GM19468 (cell line): ENCODE data around the gene MOB2.

Experiments
- ATAC-seq: cut with Tn5 transposase; IDR thresholded peaks from one replicate; pipeline ENCODE4 v1.9.1; 2021; ENCODE audit warnings: mild to moderate bottlenecking, moderate library complexity, moderate number of reproducible peaks; ENCODE audit not compliant: unreplicated experiment; ENCODE audit errors: extremely low read depth

Gene MOB2

DNA sequence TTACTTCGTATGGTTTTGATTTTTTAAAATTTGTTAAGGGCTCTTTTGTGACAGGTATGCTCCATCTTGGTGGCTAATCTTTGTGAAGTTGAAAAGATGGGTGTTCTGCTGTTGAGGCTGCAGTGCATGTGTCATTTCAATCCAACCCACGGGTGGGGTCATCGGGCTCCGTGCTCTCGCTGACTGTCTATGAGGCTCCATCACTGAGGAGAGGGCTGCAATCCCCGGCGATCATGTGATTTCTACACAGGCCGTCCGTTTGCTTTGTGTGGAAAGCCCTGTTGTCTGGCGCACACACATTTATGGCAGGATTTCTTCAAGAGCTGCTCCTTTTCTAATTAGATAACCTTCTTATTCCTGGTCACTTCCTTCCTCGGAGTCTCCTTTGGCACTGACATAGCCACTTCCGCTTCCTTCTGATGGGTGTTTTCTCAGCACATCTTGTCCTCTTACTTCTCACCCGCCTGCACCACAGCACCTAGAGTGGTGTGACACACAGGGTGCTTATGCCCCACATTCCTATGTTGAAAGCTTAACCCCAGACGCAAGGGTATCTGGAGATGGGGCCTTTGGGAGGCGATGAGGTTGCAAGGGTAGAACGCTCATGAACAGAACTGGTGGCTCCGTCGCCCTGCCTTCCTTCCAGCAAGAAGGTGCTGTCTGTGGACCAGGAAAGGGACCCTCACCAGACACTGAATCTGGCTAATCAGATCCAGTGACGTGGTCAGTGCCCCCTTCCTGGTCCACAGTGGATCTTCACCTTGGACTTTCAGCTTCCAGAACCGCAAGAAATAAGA is 9.4 kb downstream of the MOB2 start:
- ATAC-seq: no peak

DNA sequence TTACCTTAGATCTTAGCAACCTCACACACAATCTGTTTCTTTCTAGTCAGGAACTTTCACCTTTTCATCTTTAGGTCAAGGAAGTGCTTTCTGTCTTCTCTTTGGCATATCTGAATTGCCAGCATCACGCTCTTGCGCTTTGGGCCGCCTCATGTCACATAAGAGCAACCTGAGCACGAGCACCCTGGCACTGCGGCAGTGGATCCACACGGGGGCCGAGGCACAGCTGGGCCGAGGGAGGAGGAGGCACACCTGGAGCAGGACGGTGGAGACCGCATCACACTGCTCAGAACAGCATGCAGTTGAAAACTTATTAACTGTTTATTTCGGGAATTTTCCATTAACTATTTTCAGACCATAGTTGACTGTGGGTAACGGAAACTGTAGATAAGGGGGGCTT is 10.7 kb downstream of the MOB2 start:
- ATAC-seq: no peak

DNA sequence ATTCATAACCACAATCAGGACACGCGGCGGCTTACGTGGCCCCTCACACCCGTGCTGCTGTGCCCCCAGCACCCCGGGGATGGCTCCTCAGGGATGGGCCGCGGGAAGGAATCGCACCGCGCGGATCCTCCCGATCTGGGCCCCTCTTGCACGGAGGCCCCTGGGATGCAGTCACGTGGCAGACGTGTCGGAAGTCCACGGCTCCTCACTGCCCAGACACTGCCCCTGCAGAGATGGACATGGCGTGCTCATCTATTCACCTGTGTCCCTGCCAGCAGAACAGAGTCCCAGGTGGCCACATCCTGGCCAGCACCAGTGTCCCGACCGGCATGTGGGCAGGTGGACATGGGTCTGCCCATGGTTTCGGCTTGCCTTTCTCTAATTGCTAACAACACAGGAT is 12.8 kb downstream of the MOB2 start:
- ATAC-seq: no peak

DNA sequence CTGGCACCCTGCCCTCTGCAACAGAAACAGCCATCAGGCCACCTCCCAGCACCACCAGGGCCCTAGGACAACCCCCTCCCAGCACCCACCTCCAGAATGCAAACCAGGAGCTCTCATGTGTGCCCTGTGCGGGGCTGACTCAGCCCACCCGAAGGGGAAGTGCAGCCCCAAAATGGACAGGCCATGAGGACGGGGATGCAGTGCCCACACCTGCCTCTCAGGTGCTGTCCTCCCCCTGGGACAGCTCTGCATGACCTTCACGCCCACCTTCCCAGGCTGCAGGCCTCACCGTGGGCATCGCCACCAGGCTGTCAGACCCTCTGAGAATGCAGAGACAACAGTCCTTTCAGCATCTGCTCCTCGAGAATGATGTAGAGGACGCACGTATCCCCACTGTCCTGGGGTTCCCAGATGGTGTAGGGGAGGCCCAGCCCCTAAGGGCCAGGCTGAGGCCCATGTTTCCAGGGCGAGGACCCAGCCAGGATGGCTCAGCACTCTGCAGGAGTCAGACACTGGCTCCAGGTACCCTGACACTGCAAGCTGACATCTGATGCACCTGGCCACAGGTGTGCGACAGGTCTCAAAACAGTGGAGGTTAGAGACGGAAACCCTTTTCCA is 13.5 kb downstream of the MOB2 start:
- no peak for ATAC-seq

DNA sequence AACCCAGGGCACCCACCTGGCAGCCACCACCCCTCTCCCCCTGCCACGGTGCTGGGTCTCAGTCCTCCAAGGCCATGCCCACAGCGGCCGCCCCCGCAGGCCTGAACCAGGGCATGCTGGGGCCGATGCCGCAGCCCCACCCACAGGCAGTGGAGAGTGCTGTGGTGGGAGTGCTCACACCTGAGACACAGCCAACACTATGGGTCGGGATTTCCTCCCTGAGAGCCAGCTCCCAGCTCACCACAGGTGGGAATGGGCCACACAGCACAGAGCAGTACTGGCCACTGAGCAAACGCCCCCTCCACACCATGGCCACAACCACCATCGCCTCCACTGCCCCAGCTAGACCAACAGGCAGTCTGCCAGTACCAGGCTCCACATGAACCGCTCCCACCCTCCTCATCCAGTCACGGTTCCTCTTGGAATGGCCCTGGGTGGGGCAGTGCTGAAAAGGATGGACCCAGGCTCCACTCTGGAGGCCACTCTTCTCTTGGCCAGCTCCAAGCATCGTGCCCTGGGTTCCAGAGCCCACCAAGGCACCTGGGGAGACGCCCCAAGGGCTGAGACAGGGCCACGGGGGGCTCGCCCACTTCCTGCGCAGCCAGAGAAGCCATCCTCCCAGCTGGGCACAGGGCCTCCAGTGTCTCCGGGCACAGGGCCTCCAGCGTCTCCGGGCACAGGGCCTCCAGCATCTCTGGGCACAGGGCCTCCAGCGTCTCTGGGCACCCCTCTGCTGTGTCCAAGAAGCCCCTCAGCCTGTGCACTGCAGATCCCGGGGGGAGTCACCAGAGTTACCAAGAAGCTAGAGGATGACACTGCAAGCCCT is 14.2 kb downstream of the MOB2 start:
- no peak for ATAC-seq

DNA sequence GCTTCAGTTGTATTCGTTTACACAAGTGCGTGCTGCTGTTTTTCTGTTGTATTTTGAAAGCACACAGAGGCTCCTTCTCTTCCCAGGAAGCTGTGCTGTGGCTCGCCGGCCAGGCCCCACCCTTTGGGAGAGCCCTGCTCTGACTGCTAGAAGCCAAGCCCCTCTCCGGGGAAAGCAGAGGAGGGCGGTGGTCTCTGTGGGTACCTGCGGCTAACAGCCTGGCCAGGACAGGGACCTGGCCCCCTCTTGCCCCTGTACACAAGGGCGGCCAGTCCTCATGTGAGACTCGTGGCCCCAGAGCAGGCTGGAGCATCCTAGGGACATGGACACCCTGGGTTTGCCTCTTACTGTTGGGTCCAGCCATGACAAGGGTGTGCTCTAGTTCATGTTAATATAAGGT is 14.8 kb downstream of the MOB2 start:
- ATAC-seq: no peak

DNA sequence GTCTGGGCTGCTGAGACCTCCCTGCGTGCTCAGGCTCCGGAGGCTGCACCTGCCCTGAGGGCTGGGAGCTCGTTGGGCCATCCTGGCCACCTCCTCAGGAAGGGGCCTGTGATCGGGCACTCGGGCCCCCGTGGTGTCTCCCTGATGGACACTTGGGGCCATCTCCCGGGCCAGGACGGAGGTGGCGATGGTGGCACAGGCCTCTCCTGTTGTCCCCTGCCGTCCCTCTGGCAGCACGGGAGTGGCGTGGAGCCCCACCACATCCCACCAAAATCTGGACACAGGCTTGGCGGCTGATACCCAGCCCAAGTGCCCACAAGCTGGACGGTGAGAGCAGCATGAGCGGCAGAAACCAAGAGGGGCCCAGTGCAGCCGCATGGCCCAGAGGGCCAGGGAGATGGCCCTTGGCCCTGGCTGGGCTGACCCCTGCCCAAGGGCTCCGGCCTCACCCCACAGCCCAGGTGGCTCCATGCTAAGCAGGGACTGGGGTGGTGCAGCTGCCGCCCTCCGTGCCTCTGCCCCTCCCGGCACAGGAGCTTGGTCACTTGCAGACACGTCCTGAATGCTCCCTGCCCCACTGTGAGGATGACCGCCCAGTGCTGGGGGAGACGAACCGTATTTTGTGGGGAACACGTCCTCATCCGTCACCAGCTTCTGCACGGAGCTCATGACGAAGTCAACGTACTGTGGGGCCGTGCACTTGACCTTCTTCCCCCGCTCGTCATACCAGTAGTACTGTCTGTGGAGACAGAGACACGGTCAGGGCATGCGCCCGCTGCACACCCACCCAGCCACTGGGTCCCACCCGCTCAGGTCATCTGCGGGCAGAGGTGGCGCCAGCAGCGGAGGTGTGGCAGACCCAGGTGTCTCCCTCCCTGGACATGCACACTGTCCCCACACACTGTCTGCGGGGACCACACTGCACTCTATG is 15.6 kb downstream of the MOB2 start:
- ATAC-seq: no peak

DNA sequence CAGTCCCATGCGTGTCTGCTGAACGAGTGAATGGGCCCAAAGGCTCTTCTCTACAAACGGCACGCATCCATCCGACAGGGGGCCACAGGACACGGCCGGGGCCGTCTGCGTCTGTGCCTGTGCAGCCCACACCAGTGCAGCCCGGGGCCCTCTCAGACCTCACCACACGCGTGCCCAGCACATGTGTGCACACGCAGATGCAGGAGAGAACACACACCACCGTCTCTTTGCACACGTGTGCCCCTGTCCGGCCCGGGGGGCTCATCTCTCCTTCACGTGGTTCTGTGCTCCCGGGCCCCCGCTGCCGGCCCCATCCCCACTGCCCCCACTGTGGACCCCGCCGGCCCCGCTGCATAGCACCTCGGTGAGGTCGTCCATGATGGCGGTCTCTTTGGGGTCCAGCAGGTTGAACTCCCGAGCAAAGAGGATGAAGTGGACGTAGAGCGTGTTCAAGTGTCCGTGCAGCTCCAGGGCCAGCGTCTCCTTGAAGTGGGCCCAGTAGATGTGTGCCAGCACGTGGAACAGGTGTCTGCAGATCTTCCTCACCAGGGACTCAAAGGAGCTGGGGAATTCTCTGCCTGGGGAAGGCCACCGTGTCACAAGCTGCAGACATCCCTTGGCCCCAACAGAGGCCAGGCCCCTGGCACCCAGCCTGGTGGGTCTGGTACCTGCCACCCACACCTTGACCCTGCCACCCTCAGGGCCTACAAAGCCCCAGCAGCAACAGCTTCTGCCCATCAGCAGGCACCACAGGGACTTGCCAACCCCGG is 16.5 kb downstream of the MOB2 start:
- ATAC-seq: no peak

DNA sequence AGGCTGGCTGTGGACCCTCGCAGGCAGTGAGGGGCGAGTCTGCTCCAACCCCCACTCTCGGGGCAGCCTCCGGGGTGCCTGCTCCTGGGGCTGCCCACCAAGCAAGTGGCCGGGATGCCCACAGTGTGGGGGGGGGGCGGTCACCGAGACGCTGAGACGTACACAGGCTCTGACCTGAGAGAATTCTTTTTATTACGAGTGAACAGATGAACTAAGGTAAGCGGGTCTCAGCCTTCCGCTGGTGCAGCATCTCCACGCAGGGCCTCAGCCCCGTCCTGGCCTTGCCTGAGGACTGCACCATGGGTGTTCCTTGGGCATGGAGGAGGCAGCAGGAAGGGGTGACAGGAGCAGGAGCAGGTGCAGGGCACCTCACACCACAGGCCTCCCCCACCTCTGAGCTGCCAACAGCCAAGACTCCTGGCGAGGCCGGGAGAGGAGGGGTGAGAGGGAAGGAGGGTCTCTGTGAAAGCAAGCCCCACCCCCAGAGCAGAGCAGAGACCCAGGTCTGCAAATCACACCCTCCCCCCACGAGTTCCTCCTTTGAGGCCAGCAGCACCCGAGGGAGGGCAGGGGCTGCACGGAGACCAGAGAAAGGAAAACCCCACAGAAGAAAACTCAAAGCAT is 17.2 kb downstream of the MOB2 start:
- ATAC-seq: no peak

DNA sequence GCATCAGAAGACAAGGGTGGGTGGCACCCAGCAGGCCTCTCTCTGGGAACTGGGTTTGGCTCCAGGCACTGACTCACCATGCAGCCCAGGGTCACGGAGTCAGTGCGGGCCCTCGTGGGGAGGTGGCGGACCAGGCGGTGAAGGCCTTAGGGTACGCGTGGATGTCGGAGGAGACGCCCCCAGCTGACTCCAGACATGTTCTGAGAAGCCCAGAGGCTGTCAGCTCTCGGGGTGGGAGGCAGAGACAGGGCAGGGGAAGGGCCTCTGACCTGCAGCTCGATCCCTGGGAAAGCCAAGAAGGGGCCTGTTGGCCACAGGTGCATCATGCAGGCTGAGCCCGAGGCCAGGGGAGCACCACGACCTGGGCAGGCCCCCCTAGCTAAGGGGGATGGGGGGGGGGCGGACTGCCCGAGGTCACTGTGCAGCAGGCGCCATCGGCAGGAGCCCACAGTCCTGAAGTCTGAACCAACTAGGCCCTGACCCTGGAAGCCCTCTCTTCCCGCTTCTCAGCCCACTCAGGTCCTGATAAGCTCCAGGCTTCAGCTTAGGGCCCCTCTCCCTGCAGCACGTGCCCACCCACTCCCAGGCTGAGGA is 18.0 kb downstream of the MOB2 start:
- no peak for ATAC-seq

DNA sequence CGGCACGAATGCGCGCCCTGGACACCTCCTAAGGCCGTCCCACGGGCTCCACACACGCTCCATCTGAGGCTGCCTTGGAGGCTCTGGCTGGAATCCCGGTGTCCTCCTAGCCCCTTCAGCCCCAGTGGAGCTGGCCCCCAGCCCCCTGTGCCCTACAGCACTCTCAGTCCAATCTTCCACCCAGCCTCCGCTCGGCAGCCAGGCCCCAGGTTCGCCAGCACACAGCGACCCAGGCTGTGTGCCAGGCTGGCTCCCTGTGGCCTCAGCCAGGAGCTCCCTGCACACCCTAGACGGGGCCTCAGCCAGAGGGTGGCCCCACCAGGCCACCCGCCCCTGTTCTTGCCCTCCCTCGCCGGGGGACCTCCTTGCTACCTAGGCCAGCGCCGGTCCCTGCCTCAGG is 18.6 kb downstream of the MOB2 start:
- ATAC-seq: no peak

DNA sequence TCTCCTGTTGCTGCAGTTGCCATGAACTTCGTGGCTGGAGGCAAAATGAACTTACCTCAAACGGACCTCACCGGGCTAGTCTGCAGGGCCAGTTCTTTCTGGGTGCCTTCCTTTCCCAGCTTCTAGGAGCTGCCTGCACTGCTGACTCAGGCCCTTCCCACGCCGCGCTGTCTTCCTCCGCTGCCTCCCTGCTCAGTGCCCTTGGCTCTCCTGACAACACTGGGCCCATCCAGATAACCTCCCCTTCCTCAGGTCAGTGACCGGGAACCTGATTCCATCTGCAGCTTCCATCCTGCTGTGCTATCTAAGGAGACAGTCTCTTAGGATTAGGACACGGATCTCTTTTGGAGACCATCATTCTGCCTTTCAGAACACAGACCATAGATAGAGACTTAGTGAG is 19.3 kb downstream of the MOB2 start:
- ATAC-seq: no peak

DNA sequence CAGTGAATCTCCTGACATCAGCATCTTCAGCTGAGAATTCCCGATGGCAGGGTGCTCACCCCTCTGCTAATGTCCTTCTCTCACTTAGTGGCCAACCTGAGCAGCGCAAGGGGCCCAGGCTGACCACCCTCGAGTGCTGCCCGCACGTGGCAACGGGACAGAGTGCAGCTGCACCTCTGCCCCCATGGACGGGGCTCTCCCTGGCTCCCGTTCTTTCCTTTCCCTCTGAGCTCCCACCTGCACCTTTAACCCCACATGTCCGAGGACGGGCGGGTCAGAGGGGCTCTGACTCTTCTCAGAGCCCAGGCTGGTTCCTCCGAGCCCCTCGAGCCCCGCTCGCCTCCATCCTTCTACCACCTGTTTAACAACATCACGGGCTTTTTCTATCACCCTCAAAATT is 19.8 kb downstream of the MOB2 start:
- no peak for ATAC-seq

DNA sequence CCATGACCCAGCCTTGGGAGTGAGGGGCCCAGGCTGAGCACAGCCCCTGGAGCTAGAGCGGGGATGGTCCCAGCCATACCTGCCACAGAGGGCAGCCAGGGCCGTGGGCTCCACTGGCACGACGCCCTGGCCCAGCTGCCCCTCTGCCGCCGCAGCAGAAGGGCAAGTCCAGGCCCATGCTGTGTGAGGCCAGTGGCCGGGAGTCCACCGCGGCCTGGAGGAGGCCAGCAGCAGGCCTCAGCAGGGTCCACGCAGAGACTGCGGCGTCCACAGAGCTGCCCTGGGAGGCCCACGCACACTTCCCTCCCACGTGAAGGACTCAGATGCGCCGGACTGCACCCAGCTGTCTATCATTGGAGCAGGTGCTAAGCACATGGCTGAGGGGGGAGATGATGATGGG is 23.5 kb downstream of the MOB2 start:
- no peak for ATAC-seq

DNA sequence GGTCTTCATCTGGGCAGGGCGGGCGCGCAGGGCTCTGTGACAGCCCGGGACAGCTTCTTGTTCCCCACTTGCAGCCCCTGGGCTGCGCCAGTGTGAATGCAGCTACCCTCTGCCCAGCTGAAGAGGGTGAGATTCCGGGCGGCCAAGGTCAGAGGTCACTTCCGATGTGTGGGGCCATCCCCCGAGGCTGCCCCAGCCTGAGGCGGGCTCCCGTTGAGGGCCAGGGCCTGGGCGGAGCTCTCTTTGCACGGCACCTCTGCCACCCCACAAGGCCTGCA is 23.9 kb downstream of the MOB2 start:
- no peak for ATAC-seq

DNA sequence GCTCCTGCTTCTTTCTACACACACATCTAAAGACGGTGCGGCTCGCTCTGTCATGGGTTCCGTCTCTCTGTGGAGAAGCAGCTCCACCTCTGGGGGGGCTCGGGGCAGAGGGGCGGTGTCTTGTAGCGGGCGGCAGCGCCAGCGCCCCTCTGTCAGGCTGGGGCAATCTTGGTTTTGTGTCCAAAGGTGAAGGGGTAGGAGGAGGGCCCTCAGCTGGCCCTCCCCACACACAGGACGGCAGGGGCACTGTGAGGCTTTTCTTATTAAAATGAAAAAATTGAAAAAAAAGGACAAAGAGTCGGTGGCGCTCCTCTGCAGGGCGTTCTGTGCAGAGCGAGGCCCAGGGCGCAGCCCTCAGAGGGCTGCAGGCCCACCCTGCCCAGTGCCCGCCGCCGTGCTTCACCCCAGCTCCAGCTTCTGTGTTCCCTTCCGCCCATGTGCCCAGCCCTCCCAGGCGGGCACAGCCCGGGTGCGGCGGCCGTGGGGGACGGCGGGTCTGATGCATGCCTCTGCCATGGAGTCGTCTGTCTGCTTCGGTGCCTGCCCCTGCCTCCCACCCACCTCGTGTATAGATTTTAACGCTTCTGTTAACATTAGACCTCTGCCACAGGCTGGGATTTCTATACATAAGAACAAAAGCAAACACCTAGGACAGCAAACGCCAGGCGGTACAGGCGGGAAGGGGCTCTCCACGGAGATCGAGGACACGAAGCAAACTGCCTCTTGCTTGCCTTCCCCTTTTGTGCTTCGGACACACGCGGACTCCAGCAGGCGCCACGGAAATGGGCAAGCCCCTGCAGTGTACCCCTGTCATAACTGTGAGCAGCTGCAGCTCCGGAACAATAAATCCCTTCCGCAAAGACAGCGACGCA is 24.5 kb downstream of the MOB2 start:
- no peak for ATAC-seq

DNA sequence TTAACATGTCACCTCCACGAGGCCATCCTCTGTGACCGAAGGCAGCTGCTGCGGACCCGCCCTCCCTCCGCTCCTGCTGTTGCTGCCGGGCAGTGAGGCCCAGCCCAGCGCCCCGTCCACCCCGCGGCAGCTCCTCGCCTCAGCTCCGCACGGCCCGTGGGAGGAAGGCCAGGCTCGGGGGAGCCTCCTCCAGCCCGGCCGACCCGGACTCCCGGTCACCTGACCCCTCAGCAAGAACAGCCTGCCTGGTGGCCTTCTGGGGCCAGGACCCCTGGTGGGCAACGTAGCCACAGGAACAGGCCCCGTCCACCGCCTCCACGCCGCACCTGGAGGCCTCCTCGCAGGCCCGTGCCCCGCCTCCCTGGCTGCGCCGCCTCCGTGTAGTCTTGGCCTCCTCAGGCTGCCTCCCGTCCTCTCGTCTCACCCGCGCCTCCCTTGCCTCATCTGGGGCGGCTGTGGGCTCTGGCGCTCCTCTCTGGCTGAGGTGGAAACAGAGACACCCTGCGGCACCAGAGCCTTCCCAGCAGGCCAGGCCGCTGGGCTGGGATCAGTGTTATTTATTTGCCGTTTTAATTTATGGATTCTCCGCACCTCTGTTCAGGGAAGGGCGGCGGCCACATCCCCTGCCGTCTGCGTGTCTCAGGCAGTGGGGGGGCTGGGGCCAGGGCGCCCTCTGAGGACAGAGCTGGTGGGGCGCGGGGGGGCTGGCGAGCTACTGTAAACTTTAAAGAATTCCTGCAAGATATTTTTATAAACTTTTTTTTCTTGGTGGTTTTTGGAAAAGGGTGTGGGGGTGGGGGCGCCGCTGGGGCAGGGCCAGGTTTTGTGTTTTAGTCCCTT is 25.4 kb downstream of the MOB2 start:
- ATAC-seq: no peak
